ENCODE measurements around the gene BMP8B. TPM values are rescaled to one million over a fixed set of nuclear protein-coding genes. Genes with fewer than 3 reads are reported as not detected.
A peak's percentile ranks its signal among the peaks of the same experiment; 100 is the strongest.

Gene BMP8B
- total and polyA plus RNA-seq, 2 donors (not counting 1 experiment from before 2014, with no cell fraction given): 1.5 to 2.3 TPM

GRCh38 chr1:39816415-39817090 lies 27.9 kb upstream of the BMP8B start:
- no peaks in the 10 kb centered on the region for H3K36me3 ChIP-seq (replicated peaks in 1 of 2; ENCODE audit: control extremely low read depth in 1 of 2, control insufficient read depth in 1 of 2, extremely low read depth in 1 of 2, insufficient read depth in 2 of 2, low read length in 1 of 2)
- Mint-ChIP-seq H3K4me1 (peaks cover 10% of the 10 kb centered on the region), H3K9me3 (ENCODE audit: insufficient read depth) (no peaks in the 10 kb centered on the region), H3K4me3 (peak overlapping the region; percentile 78), H3K27me3 (no peaks in the 10 kb centered on the region), H3K27ac (peak overlapping the region; percentile 38)
- ATAC-seq (ENCODE audit: low read depth) (peak; percentile 61), DNase-seq (peak; percentile 80)
- peaks cover 6 to 15% of the 10 kb centered on the region in 2 donors for H3K4me1 ChIP-seq (ENCODE audit: control insufficient read depth in 2 of 2, insufficient read depth in 2 of 2, low read length in 2 of 2)
- TF ChIP-seq, protein P1, sequence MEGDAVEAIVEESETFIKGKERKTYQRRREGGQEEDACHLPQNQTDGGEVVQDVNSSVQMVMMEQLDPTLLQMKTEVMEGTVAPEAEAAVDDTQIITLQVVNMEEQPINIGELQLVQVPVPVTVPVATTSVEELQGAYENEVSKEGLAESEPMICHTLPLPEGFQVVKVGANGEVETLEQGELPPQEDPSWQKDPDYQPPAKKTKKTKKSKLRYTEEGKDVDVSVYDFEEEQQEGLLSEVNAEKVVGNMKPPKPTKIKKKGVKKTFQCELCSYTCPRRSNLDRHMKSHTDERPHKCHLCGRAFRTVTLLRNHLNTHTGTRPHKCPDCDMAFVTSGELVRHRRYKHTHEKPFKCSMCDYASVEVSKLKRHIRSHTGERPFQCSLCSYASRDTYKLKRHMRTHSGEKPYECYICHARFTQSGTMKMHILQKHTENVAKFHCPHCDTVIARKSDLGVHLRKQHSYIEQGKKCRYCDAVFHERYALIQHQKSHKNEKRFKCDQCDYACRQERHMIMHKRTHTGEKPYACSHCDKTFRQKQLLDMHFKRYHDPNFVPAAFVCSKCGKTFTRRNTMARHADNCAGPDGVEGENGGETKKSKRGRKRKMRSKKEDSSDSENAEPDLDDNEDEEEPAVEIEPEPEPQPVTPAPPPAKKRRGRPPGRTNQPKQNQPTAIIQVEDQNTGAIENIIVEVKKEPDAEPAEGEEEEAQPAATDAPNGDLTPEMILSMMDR (IDR thresholded peaks at IDR 0.05): peak; percentile 78
- no peak for TF ChIP-seq EZH2 (IDR thresholded peaks at IDR 0.05; ENCODE audit: borderline replicate concordance, insufficient read depth, low read depth, low read length, poor library complexity, severe bottlenecking)
- H3K9ac ChIP-seq (ENCODE audit: low read length): peak overlapping the region; percentile 43
- no peaks in the 10 kb centered on the region for H3K79me2 ChIP-seq (ENCODE audit: control insufficient read depth, insufficient read depth, low read length)
- 17% methylated on average over 4 of the region's 11 CpGs for WGBS (ENCODE audit: insufficient coverage)
- H2AFZ ChIP-seq (ENCODE audit: insufficient read depth, low read depth, low read length, poor library complexity, severe bottlenecking): peak overlapping the region; percentile 56
- intact Hi-C loops (cut with micrococcal nuclease): loop anchor here (1.0 to 5.0 kb wide), 6 partner anchors 17 to 216 kb away; partner anchors contain the start of genes MFSD2A and TRIT1
- peak overlapping the region; percentile 67 for H3K4me2 ChIP-seq (replicated peaks; ENCODE audit: low read depth, low read length, poor library complexity, severe bottlenecking)
- ChIA-PET POLR2A (interaction anchor here (0.6 to 1.3 kb wide), 4 partner anchors 16 to 139 kb away, joined by 3 to 5 read pairs (median 3); partner anchors contain the start of genes MYCL and PPIE), CTCF (interaction anchor here (0.5 to 9.5 kb wide), 18 partner anchors 9 to 470 kb away, joined by 3 to 102 read pairs (median 4); partner anchors contain the start of gene MYCL)
- H3K27ac ChIP-seq (ENCODE audit: low read length in 2 of 2): no peak overlapping the region
- H3K27me3 ChIP-seq (replicated peaks in 1 of 4; ENCODE audit: control extremely low read depth in 1 of 4, control insufficient read depth in 3 of 4, insufficient read depth in 4 of 4, low read length in 3 of 4): no peaks in the 10 kb centered on the region
- peak overlapping the region in 4 of 5 experiments; percentile 25 to 45 (median 28) for H3K4me3 ChIP-seq (ENCODE audit: control extremely low read depth in 1 of 5, extremely low read depth in 1 of 5, insufficient read depth in 1 of 5, low read depth in 2 of 5, low read length in 4 of 5)
- H3K9me3 ChIP-seq (ENCODE audit: control extremely low read depth in 1 of 3, control insufficient read depth in 2 of 3, insufficient read depth in 1 of 3, low read length in 2 of 3): peaks cover 0 to 6% (median 0%) of the 10 kb centered on the region in 3 donors
- H4K20me1 ChIP-seq (ENCODE audit: control insufficient read depth, insufficient read depth, low read length, poor library complexity, severe bottlenecking): no peaks in the 10 kb centered on the region

DNA sequence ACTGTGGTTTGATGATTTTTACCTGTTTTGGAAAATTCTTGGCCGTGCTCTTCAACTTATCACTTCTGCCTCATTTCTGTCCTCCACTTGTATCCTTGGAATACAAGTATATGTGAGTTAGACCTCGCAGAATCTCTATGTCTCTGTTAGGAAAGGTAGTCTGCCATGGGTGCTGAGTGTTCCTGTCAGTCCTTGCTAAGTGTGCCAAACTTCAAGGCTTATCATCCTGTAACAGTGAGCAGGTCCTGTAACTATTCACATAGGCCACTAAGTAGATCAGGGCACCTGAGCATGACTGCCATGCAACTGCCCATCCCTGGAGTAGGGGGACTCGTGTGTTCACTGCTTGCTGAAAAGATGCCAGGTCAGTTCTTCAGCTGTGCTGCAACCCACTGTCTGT lies 24.2 kb upstream of the BMP8B start:
- peaks cover 10% of the 10 kb centered on the region for H3K4me1 Mint-ChIP-seq
- intact Hi-C loops (cut with micrococcal nuclease): no loop called here
- CTCF ChIA-PET: interaction anchor here (1.0 to 9.5 kb wide), 3 partner anchors 89 to 109 kb away, joined by 3 to 102 read pairs (median 4); partner anchors contain the start of gene MYCL

More for the DNA sequence above, 24.2 kb upstream of the BMP8B start:
- Histone ChIP-seq H3K4me3 (ENCODE audit: control extremely low read depth in 1 of 5, extremely low read depth in 1 of 5, insufficient read depth in 1 of 5, low read depth in 2 of 5, low read length in 4 of 5) (no peak overlapping the region), H3K36me3 (replicated peaks in 1 of 2; ENCODE audit: control extremely low read depth in 1 of 2, control insufficient read depth in 1 of 2, extremely low read depth in 1 of 2, insufficient read depth in 2 of 2, low read length in 1 of 2) (no peaks in the 10 kb centered on the region), H3K79me2 (ENCODE audit: control insufficient read depth, insufficient read depth, low read length) (no peaks in the 10 kb centered on the region), H3K27me3 (replicated peaks in 1 of 4; ENCODE audit: control extremely low read depth in 1 of 4, control insufficient read depth in 3 of 4, insufficient read depth in 4 of 4, low read length in 3 of 4) (no peaks in the 10 kb centered on the region), H4K20me1 (ENCODE audit: control insufficient read depth, insufficient read depth, low read length, poor library complexity, severe bottlenecking) (no peaks in the 10 kb centered on the region), H3K9ac (ENCODE audit: low read length) (no peak overlapping the region), H3K4me1 (ENCODE audit: control insufficient read depth in 2 of 2, insufficient read depth in 2 of 2, low read length in 2 of 2) (peaks cover 6 to 12% of the 10 kb centered on the region in 2 donors), H3K27ac (ENCODE audit: low read length in 2 of 2) (no peak overlapping the region), H3K9me3 (ENCODE audit: control extremely low read depth in 1 of 3, control insufficient read depth in 2 of 3, insufficient read depth in 1 of 3, low read length in 2 of 3) (peaks cover 0 to 9% (median 0%) of the 10 kb centered on the region in 3 donors), H2AFZ (ENCODE audit: insufficient read depth, low read depth, low read length, poor library complexity, severe bottlenecking) (no peak overlapping the region), H3K4me2 (replicated peaks; ENCODE audit: low read depth, low read length, poor library complexity, severe bottlenecking) (no peak overlapping the region)
- ATAC-seq (ENCODE audit: low read depth) (no peak), DNase-seq (no peak)
- POLR2A ChIA-PET: no interaction called here
- 91% methylated on average over 2 of the region's 3 CpGs for WGBS (ENCODE audit: insufficient coverage)
- Mint-ChIP-seq H3K4me3 (no peak overlapping the region), H3K27ac (no peak overlapping the region), H3K27me3 (no peaks in the 10 kb centered on the region), H3K9me3 (ENCODE audit: insufficient read depth) (no peaks in the 10 kb centered on the region)
- TF ChIP-seq, protein P1 (IDR thresholded peaks at IDR 0.05): no peak
- no peak for TF ChIP-seq EZH2 (IDR thresholded peaks at IDR 0.05; ENCODE audit: borderline replicate concordance, insufficient read depth, low read depth, low read length, poor library complexity, severe bottlenecking)

Measured in B cell (primary cell).